HL-60 (cell line): Measurements from ENCODE around the gene CNTN1.

Source experiments
- DNase-seq, 2 experiments: peaks; one replicate each; pipeline ENCODE4 v3.0.0-alpha.2; 2010 to 2020; ENCODE audit warnings: low read depth in 1 of 2, low spot score in 1 of 2
- H3K27ac ChIP-seq: fragments of 250-450 bp; sonication (Bioruptor Pico); replicated peaks from 2 replicates; pipeline ENCODE4 v1.5.1; 2020; ENCODE audit warnings: mild to moderate bottlenecking, moderate library complexity
- H3K27me3 ChIP-seq: fragments of 250-450 bp; sonication (Bioruptor Pico); 2 replicates; pipeline ENCODE4 v1.5.1; 2021; ENCODE audit warnings: mild to moderate bottlenecking, moderate library complexity; ENCODE audit not compliant: insufficient read depth, poor library complexity, severe bottlenecking
- H3K4me3 ChIP-seq: replicated peaks from 2 replicates; pipeline ENCODE4 v1.5.1; 2011; ENCODE audit warnings: mild to moderate bottlenecking, control low read depth, low read length; ENCODE audit not compliant: insufficient read depth
- GABPA ChIP-seq: IDR thresholded peaks from 2 replicates; pipeline ENCODE4 v1.6.1; 2012; ENCODE audit warnings: low read depth
- POLR2AphosphoS5 ChIP-seq: IDR thresholded peaks from 2 replicates; pipeline ENCODE4 v1.6.1; 2012; ENCODE audit warnings: low read depth
- SPI1 ChIP-seq: IDR thresholded peaks from 2 replicates; pipeline ENCODE4 v1.6.1; 2012; ENCODE audit warnings: low read depth, mild to moderate bottlenecking, borderline replicate concordance
- TF ChIP-seq, protein P1 (sequence below): IDR thresholded peaks from one replicate; pipeline ENCODE4 v1.5.1; 2011; ENCODE audit warnings: low read length, control low read depth, inconsistent platforms; ENCODE audit not compliant: insufficient read depth
- TF ChIP-seq, protein P2 (sequence below): IDR thresholded peaks from 2 replicates; pipeline ENCODE4 v1.6.1; 2012; ENCODE audit warnings: low read depth; ENCODE audit not compliant: insufficient replicate concordance

Gene CNTN1

DNA sequence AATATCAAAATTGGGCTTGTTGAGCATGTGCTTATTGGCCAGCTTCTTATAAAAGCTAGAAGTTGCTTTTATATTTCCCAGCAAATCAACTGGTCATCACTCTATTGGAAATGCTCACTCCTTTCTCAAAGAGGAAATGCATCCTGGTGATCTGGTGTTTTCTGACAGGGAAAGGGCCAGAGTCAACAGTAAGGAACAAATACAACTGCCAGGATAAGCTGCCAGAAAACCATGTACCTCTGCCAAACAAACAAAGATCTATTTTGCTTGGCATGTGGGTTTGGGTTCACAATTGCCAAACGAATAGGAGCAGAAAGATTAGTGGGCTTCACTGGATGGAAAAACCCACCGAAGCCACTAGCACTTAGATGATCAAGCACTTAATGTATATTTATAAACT lies 369.0 kb downstream of the CNTN1 start:
- TF ChIP-seq GABPA (no peak), POLR2AphosphoS5 (no peak), SPI1 (no peak)
- TF ChIP-seq, protein P1, sequence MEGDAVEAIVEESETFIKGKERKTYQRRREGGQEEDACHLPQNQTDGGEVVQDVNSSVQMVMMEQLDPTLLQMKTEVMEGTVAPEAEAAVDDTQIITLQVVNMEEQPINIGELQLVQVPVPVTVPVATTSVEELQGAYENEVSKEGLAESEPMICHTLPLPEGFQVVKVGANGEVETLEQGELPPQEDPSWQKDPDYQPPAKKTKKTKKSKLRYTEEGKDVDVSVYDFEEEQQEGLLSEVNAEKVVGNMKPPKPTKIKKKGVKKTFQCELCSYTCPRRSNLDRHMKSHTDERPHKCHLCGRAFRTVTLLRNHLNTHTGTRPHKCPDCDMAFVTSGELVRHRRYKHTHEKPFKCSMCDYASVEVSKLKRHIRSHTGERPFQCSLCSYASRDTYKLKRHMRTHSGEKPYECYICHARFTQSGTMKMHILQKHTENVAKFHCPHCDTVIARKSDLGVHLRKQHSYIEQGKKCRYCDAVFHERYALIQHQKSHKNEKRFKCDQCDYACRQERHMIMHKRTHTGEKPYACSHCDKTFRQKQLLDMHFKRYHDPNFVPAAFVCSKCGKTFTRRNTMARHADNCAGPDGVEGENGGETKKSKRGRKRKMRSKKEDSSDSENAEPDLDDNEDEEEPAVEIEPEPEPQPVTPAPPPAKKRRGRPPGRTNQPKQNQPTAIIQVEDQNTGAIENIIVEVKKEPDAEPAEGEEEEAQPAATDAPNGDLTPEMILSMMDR = no peak
- TF ChIP-seq, protein P2, sequence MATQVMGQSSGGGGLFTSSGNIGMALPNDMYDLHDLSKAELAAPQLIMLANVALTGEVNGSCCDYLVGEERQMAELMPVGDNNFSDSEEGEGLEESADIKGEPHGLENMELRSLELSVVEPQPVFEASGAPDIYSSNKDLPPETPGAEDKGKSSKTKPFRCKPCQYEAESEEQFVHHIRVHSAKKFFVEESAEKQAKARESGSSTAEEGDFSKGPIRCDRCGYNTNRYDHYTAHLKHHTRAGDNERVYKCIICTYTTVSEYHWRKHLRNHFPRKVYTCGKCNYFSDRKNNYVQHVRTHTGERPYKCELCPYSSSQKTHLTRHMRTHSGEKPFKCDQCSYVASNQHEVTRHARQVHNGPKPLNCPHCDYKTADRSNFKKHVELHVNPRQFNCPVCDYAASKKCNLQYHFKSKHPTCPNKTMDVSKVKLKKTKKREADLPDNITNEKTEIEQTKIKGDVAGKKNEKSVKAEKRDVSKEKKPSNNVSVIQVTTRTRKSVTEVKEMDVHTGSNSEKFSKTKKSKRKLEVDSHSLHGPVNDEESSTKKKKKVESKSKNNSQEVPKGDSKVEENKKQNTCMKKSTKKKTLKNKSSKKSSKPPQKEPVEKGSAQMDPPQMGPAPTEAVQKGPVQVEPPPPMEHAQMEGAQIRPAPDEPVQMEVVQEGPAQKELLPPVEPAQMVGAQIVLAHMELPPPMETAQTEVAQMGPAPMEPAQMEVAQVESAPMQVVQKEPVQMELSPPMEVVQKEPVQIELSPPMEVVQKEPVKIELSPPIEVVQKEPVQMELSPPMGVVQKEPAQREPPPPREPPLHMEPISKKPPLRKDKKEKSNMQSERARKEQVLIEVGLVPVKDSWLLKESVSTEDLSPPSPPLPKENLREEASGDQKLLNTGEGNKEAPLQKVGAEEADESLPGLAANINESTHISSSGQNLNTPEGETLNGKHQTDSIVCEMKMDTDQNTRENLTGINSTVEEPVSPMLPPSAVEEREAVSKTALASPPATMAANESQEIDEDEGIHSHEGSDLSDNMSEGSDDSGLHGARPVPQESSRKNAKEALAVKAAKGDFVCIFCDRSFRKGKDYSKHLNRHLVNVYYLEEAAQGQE = no peak
- no peak overlapping the region for H3K4me3 ChIP-seq
- no peak for DNase-seq
- H3K27ac ChIP-seq = no peak overlapping the region
- H3K27me3 ChIP-seq = no peaks in the 10 kb centered on the region

DNA sequence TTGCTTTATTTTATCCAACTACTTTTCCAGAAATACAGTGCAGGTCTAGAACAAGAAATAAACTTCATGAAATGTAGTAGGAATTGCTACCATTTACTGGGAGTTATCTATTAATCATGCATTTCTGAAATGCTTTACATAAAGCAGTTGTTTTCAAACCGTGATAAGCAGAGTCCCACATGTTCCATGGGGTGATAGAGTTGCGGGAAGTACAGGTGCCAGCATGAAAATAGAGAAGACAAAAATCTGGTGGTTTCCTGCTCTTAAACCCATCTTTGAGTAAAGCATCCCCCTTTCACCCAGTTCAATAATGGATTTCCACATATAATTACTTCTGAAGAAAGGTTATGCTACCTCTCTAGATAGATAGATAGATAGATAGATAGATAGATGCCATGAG lies 372.2 kb downstream of the CNTN1 start:
- Histone ChIP-seq H3K27me3 (no peaks in the 10 kb centered on the region), H3K4me3 (no peak overlapping the region), H3K27ac (no peak overlapping the region)
- TF ChIP-seq, protein P2 = no peak
- no peak for TF ChIP-seq POLR2AphosphoS5
- TF ChIP-seq SPI1 = no peak
- TF ChIP-seq, protein P1 = no peak
- TF ChIP-seq GABPA = no peak
- DNase-seq = no peak

DNA sequence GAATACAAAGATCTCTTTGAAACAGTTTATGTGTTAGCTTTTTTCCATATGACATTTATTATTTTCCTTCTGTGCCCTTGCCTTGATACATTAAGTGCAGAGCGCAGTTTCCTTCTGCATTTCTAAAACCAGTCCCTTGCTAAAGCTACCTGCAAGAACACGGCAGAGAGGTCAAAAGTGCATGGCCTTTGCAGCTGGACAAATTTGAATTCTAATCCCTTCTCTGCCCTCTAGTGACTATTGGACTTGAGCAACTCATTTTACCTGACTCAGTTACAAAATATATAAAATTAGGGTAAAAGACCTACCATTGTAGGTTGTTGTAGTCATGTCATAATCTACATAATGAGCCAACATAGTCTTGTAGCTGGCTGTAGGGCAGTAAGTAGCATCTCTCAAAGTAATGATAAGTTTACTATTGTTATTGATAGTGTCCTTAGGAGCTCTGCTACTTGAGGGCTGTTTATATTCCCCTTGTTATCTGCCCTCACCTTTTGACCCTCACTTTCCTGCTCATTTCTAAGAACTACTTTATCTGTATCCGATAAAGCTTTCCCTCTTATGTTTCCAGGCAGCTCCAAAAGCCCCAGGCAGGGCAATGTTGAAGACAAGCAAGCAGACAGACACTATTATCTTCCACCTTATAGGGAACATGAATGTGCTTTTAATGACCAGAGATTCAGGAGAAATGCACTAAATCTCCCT lies 375.9 kb downstream of the CNTN1 start:
- TF ChIP-seq, protein P2 = no peak
- TF ChIP-seq GABPA (no peak), POLR2AphosphoS5 (no peak), SPI1 (no peak)
- TF ChIP-seq, protein P1 = no peak
- Histone ChIP-seq H3K27ac (no peak overlapping the region), H3K27me3 (no peaks in the 10 kb centered on the region), H3K4me3 (no peak overlapping the region)
- DNase-seq = no peak
